ENCODE measurements around the gene ELN.

Gene ELN

GRCh38 chr7:74097937-74098614 lies 70.1 kb downstream of the ELN start:
- no peak for DNase-seq

DNA sequence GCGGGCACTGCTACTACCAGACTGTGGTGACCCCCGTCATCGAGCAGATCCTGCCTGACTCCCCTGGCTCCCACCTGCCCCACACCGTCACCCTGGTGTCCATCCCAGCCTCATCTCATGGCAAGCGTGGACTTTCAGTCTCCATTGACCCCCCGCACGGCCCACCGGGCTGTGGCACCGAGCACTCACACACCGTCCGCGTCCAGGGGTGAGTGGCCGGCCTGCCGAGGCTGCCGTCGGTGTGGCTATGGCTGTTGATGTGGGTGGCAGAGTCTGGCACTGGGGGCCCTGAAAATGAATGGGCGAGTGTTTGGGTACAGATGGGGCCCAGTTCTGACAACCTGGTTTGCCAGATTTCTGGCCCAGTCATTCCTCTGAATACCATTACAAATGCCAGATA lies 71.1 kb downstream of the ELN start:
- DNase-seq, result no peak

GRCh38 chr7:74101061-74101681 lies 73.2 kb downstream of the ELN start:
- peak; percentile 82 for DNase-seq

DNA sequence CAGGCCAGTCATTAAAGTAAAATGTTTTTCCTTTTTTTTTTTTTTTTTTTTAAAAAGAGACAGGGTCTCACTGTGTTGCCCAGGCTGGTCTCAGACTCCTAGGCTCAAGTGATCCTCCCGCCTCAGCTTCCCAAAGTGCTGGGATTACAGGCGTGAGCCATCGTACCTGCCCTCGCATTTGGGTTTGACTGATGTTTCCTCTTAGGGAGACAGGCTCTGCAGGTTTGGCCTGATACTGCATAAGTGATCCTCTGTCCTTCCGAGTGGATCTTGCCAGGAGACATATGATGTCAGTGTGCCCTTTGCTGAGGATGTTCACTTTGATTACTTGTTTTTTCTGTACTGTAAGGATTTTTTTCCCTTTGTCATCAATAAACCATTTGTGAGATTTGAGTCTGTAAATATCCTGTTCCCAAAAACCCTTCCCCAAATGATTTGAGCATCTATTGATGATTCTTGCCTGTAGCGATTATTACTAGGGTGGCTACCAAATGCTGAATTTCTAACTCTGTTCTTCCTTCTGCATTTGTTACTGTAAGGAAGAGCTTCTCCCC lies 75.3 kb downstream of the ELN start:
- DNase-seq, result no peak

- DNase-seq, result no peak
Observed at GRCh38 chr7:74104702-74105101, 76.7 kb downstream of the ELN start.

- no peak for DNase-seq
Observed at GRCh38 chr7:74105992-74106391, 78.0 kb downstream of the ELN start.

- DNase-seq, result no peak
Observed at GRCh38 chr7:74106846-74107245, 78.9 kb downstream of the ELN start.

DNA sequence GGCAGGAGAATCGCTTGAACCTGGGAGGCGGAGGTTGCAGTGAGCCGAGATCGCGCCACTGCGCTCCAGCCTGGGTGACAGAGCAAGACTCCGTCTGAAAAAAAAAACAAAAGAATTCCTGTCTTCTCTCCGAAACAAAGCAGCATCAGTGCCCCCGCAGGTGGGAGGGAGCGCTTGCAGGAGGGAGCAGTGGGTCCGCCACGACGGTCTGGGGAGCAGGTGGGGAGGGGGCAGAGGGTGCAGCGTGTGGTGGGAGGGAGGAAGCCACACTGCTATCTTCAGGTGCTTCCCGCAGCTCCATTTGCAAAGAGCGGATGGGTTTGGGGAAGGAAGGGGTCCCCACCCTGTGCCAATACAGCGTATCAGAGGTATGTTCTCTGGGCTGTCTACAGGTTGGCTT lies 87.4 kb downstream of the ELN start:
- DNase-seq, result no peak

DNA sequence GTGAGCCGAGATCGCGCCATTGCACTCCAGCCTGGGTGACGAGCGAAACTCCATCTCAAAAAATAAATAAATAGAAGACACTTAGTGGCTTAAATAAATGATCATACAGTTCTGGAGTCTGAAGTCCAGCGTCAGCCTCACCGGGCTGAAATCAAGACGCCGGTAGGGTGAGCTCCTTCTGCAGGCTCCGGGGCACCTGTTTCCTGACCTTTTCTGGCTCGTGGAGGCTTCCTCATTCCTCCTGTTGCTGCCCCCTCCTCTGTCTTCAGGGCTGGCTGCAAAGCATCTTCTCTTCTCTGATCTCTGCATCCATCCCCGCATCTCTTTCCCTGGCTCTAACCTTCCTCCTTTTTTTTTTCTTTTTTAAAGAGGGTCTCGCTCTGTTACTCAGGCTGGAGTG lies 88.4 kb downstream of the ELN start:
- DNase-seq, result no peak
